Iris pigment epithelial cell (primary cell): ENCODE data around the gene ZMAT5.
"Not testable (repeated sequence)": the region's sequence is repeated elsewhere in the genome, so short reads cannot be mapped to it uniquely, and the experiment has no call there.

Source experiments
- DNase-seq: peaks from one replicate; pipeline ENCODE4 v3.0.0-alpha.2; 2011; ENCODE audit warnings: low read depth

The ZMAT5 gene

DNA sequence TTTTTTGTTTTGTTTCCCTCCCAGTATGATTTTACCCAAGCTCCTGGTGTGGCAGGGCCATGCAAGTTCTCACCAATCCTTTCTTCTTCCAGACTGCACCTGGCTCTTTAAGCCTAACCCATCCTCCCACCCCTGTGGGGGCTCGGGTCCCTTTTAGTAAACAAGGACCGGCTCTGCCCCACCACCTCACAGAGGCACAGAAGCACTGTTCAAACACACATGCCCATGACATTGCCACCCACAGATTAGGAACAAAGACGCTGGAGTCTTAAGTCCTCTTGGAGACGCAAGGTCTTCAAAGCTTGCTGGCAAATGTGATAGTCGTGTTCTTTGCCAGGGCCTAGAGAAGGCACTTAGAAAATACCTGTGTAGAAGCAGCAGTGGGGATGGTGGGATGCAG lies 19.2 kb upstream of the ZMAT5 start:
- DNase-seq: no peak

- DNase-seq: peak; percentile 40
These were observed 17.9 kb upstream of the ZMAT5 start for GRCh38 chr22:29784451-29785361.

GRCh38 chr22:29782061-29782845 lies 15.4 kb upstream of the ZMAT5 start:
- peak; percentile 33 for DNase-seq

DNA sequence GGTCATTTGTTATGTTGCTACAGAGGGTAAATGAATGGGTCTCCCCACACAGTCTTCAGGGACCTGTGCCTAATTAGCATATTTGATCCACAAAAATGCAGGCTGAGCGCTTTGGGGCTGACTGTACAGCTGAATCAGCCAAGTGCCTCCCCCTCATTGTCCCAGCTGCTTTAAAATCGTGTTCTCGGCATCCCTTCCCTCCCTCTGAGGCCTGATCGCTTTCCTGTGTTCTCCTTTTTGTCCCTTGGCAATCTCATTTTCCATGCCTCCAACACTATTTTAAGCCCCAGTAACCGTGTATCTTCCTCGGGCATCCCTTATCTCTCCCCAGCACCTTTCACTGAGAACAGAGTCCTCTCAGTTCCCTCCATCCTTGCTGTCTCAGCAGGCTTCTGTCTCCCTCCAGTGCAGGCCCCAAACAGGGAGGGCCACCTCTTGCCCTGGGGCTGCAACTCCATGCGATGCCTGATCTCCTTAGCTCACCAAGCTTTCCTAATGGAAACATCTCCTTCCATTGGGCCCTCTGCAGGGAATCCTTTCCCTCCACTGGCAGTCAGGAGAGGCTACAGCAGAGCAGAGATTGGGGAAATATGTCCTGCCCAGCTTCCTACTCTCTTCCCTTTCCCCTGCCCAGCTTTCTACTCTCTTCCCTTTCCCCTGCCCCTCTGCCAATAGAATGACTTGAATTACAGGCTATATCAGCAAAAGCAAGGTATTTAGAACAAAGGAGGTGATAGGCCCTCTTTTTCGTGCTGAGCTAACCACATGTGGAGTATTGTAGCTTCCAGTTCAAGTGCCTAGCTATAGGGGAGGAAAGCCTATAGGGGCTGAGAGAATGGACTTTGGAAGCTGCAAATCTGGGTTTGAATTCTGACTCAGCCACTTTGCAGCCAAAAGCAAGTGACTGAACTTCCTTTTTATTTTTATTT lies 14.2 kb upstream of the ZMAT5 start:
- DNase-seq: peak; percentile 87

DNA sequence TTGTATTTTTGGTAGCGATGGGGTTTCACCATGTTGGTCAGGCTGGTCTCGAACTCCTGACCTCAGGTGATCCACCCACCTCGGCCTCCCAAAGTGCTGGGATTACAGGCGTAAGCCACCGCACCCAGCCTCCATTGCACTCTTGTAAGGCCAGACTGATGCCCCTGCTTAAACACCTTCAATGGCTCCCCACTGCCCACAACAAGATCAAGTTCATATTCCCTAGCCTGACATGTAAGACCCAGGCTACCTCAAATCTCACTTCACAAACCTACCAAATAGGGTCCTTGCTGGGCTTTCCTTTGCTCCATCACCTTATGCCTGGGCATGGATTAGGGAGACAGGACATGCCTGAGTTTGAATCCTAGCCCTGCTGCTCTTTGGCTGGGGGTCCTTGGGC lies 13.4 kb upstream of the ZMAT5 start:
- no peak for DNase-seq

GRCh38 chr22:29773233-29773632 lies 6.4 kb upstream of the ZMAT5 start:
- DNase-seq: peak; percentile 67

GRCh38 chr22:29772170-29772641 lies 5.4 kb upstream of the ZMAT5 start:
- peak; percentile 75 for DNase-seq

- DNase-seq: no peak
These were observed 3.0 kb upstream of the ZMAT5 start for GRCh38 chr22:29769723-29770321.

DNA sequence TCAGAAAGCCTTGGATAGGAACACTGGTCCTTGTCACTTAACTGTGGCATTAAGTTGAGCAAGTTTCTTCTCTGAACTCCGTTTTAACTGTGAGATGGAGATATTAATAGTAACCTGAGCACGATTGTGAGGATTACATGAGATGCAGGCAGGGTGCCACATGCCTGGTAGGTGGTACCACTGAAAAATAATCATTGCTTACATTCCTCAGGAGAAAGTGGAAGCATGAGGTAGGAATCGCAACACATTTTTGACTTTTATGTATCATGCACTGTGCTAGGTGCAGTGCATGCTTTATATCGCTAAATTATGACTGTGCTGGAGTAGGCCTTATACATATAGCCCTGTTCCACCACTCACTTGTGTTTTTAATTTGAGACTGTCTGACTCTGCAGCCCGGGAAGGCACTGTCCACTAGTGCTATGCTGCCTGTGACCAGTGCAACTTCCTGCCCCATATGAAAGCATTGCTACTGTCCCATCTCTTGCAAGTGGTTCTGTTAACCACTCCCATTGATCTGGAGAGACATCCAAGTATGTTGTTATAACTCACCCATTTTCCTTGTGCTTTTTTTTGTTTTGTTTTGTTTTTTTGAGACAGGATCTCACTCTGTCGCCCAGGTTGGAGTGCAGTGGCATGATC lies 1.4 kb upstream of the ZMAT5 start:
- DNase-seq: no peak

GRCh38 chr22:29767171-29768051 lies 604 bp upstream of the ZMAT5 start, which contains the start of gene UQCR10:
UQCR10 (plus strand) TSS chr22:29767369; CDS start chr22:29767399, 30 bp downstream.
- DNase-seq: peak; percentile 89

DNA sequence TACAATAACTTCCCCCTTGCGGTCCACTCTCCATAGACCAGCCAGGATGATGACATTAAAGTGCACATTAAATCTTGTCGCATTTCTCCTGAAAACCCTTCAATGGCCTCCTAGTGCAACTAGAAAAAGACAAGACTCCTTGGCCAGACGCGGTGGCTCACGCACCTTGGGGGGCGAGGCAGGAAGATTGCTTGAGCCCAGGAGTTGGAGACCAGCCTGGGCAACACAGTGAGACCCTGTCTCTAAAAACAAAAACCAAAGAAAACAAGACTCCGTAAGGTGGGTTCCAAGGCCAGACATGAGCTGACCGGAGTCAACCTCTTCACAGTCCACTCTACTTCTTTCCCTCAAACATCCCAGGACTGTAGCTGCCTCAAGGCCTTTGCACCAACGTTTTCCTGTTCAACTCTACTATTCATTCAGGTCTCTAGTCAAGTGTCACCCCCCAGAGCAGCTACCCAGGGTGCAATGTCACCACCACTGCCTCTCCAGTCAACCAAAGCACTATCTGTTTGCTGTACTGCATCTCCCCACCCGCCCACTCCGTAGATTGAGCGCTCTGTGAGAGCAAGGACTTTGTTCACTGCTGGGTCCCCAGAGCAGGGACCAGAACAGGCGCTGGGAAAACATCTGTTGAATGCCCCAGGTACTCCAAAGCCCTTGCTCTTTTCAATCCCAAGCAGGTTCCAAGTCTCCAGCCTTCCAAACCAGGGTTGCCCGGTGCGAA lies 739 bp downstream of the ZMAT5 start:
- no peak for DNase-seq

DNA sequence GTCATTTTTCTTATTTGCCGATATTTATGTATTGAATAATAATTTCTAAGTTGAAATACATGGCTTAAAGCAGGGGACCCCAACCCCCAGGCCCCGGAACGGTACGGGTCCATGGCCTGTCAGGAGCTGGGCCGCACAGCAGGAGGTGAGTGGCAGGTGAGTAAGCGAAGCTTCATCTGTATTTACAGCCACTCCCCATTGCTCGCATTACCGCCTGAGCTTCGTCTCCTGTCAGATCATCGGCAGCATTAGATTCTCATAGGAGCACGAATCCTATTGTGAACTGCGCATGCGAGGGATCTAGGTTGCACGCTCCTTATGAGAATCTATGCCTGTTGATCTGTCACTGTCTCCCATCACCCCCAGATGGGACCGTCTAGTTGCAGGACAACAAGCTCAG lies 4.5 kb downstream of the ZMAT5 start:
- DNase-seq: no peak

- DNase-seq: no peak
These were observed 7.8 kb downstream of the ZMAT5 start for GRCh38 chr22:29758959-29759358.

GRCh38 chr22:29758068-29758622 lies 8.7 kb downstream of the ZMAT5 start:
- DNase-seq: no peak

GRCh38 chr22:29757096-29757495 lies 9.7 kb downstream of the ZMAT5 start:
- no peak for DNase-seq

- DNase-seq: no peak
These were observed 10.5 kb downstream of the ZMAT5 start for GRCh38 chr22:29756341-29756740.

GRCh38 chr22:29755889-29756288 lies 10.9 kb downstream of the ZMAT5 start:
- no peak for DNase-seq

- DNase-seq: not testable (repeated sequence)
These were observed 12.0 kb downstream of the ZMAT5 start for GRCh38 chr22:29754658-29755395.
